Activated naive CD8-positive, alpha-beta T cell treated with anti-CD3 and anti-CD28 coated beads, Interleukin-2, amount 10 ng/mL, durations not matched to agents 7 days and 5 days (primary cell): ENCODE measurements around the gene AFAP1L1. TPM values are rescaled to one million over a fixed set of nuclear protein-coding genes. Genes with fewer than 3 reads are reported as not detected.

ENCODE experiments used
- ATAC-seq: fragments of 150-1000 bp; cut with Tn5 transposase; one replicate; pipeline ENCODE4 v1.10.0; 2021; ENCODE audit warnings: low read depth, moderate library complexity
- POLR2A ChIA-PET: fragments of 350-600 bp; sonication (Branson Sonifier 250); formaldehyde crosslinking; loops from one replicate; lab custom pipeline; 2021; ENCODE audit warnings: antibody characterized with exemption; lab: Charles Lee
- DNase-seq: peaks from one replicate; pipeline ENCODE4 v3.0.0; 2021
- H3K27ac Mint-ChIP-seq: one replicate; pipeline ENCODE4 v1.8.0; 2022; ENCODE audit warnings: mild to moderate bottlenecking, mixed read lengths
- H3K27me3 Mint-ChIP-seq: one replicate; pipeline ENCODE4 v1.8.0; 2022; ENCODE audit warnings: mild to moderate bottlenecking, moderate library complexity, mixed read lengths
- H3K36me3 Mint-ChIP-seq: one replicate; pipeline ENCODE4 v1.8.0; 2021; ENCODE audit warnings: mild to moderate bottlenecking, mixed read lengths
- H3K4me1 Mint-ChIP-seq: one replicate; pipeline ENCODE4 v1.8.0; 2021; ENCODE audit warnings: mixed read lengths
- H3K4me3 Mint-ChIP-seq: one replicate; pipeline ENCODE4 v1.8.0; 2022; ENCODE audit warnings: mild to moderate bottlenecking, moderate library complexity, mixed read lengths
- H3K9me3 Mint-ChIP-seq: one replicate; pipeline ENCODE4 v1.8.0; 2021; ENCODE audit warnings: mixed read lengths
- total RNA-seq, 2 experiments: library from RNA; stranded (reverse); gene quantifications; one replicate each; pipeline ENCODE4 v1.2.3, GENCODE V29; 2021

The AFAP1L1 gene
- total RNA-seq, 2 experiments from 2014 or later, result 0.09 to 0.17 TPM

DNA sequence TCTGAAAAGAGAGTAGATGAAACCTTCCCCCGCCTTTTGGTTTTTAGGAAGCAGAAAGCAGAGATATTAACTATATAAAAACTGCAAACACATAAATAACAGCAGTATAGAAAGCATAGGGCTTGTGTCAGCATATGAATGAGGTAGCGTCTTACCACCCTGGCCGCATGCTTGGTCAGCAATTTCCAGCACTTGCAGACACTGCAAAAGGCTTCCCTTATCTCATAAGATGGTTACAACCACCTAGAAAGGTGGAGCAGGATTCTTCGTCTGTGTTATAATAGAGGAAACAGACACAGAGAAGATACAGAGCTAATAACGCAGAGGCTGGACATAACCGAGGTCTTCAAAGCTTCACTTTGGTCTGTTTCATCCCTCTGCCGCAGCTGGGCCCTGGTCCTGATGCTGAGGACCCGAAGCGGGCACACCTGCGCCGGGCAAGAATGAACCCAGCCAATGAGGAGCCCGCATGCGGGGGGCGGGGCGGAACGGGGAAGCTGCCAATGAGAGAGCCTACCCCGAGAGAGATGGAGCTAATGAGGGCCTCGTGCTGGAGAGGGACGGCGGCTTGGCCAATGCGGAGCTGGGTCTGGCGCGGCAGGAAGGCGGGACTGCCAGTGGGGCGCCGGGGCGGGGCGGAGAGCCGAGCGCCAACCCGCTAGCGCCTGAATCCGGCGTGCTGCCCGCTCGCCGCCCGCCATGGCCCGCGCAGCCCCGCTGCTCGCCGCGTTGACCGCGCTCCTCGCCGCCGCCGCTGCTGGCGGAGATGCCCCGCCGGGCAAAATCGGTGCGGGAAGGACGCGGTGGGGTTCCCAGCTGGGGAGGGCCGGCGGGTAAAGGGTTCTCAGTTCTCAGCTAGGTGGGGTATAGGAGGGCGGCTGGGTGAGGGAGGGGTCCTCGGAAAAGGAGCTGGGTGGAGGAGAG is 86.0 kb downstream of the AFAP1L1 start, which contains the start of gene PCYOX1L:
TSS of gene PCYOX1L (plus strand) at position 677 of the 924 bp plus-strand sequence. CDS start at position 700, 23 bp downstream.
- POLR2A ChIA-PET, result interaction anchor here (0.7 to 6.9 kb wide), 4 partner anchors 10 to 193 kb away, joined by 3 to 131 read pairs (median 4); partner anchors contain the start of gene GRPEL2
- H3K4me1 Mint-ChIP-seq, result peaks cover 48% of the 10 kb centered on the region
- H3K27me3 Mint-ChIP-seq, result no peaks in the 10 kb centered on the region
- peak within 1 kb of the TSS; percentile 97 for H3K4me3 Mint-ChIP-seq
- DNase-seq, result peak; percentile 92
- peak; percentile 99 for ATAC-seq
- H3K27ac Mint-ChIP-seq, result peak within 1 kb of the TSS; percentile 90
- H3K36me3 Mint-ChIP-seq, result peaks cover 28% of the 10 kb centered on the region
- H3K9me3 Mint-ChIP-seq, result no peaks in the 10 kb centered on the region

DNA sequence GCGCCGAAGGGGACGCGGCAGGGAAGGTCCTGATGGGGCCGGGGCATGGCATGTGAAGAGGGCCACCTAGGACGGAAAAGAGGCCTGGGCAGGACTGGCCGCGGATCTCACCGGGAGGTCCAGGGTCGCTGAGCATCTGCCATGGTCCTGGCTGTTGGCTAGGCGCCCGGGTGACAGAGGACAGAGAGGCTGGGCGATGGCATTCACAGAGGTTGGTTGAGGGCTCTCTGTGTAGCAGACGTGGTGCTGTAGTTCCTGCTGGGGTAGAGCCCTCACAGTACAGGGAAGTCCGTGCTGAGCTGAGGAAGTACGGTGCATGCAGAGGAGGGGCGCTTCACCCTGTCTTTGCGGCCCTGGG is 86.6 kb downstream of the AFAP1L1 start:
- POLR2A ChIA-PET, result interaction anchor here (1.4 to 6.9 kb wide), 3 partner anchors 9 to 192 kb away, joined by 3 to 131 read pairs (median 4); partner anchors contain the start of gene GRPEL2
- peak overlapping the region; percentile 90 for H3K27ac Mint-ChIP-seq
- no peak for DNase-seq
- peak overlapping the region; percentile 97 for H3K4me3 Mint-ChIP-seq
- peaks cover 48% of the 10 kb centered on the region for H3K4me1 Mint-ChIP-seq
- peak; percentile 16 for ATAC-seq
- H3K9me3 Mint-ChIP-seq, result no peaks in the 10 kb centered on the region
- H3K36me3 Mint-ChIP-seq, result peaks cover 27% of the 10 kb centered on the region
- no peaks in the 10 kb centered on the region for H3K27me3 Mint-ChIP-seq

DNA sequence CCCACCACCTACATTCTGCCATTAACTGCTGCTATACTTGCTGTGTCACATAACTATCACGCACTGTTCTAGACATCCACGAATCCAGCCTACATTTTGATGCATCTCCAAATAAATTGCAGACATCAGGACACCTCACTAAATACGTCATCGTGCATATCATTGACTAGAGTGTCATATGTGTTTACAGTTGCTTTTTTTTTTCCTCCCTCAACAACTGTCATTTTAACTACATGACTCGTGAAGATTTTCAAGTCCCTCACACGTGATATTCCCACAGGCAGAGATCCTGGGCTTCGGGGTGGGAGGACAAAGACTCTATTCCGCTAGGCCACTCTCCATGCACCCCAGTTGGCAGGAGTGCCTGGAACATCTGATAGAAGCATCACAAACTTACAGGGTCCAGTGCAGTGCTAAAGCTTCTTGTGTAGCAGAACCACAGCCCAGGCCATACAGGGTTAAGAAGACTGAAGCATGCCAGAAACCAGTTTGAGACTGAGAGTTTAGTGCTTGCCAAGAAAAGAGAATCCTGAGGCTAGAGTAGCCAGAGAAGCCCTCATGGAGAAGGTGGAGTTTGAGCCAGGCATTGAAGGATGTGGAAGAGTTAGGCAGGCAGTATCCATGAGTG is 87.3 kb downstream of the AFAP1L1 start:
- ATAC-seq, result no peak
- H3K4me1 Mint-ChIP-seq, result peaks cover 43% of the 10 kb centered on the region
- H3K27ac Mint-ChIP-seq, result peak overlapping the region; percentile 90
- H3K27me3 Mint-ChIP-seq, result no peaks in the 10 kb centered on the region
- POLR2A ChIA-PET, result interaction anchor here (1.4 to 6.9 kb wide), 3 partner anchors 9 to 191 kb away, joined by 3 to 131 read pairs (median 4); partner anchors contain the start of gene GRPEL2
- H3K4me3 Mint-ChIP-seq, result peak overlapping the region; percentile 97
- peaks cover 22% of the 10 kb centered on the region for H3K36me3 Mint-ChIP-seq
- no peak for DNase-seq
- H3K9me3 Mint-ChIP-seq, result no peaks in the 10 kb centered on the region

DNA sequence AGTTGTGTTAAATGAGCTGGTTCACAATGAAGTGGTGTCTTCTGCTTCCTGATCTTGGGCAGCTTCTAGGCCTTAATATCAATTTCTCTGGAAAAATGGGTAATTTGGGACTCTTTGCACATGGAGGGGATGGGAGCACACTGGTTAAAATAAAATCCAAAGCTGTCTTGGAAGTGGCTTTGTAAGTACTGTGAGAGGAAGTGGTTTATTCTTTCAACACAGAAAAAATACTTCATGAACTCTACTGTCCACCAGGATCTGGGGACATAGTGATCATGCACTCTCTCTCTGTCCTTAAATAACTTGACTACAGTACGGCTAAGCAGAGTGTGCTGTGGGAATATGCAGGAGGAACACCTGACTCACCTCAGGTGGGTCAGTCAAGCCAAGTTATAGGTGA is 88.6 kb downstream of the AFAP1L1 start:
- POLR2A ChIA-PET, result interaction anchor here (1.2 to 6.9 kb wide), 2 partner anchors 14 to 191 kb away, joined by 5 to 131 read pairs; partner anchors contain the start of genes CSNK1A1 and GRPEL2
- DNase-seq, result no peak
- peak overlapping the region; percentile 68 for H3K4me3 Mint-ChIP-seq
- H3K4me1 Mint-ChIP-seq, result peaks cover 38% of the 10 kb centered on the region
- no peaks in the 10 kb centered on the region for H3K9me3 Mint-ChIP-seq
- H3K36me3 Mint-ChIP-seq, result peaks cover 19% of the 10 kb centered on the region
- ATAC-seq, result no peak
- peak overlapping the region; percentile 76 for H3K27ac Mint-ChIP-seq
- no peaks in the 10 kb centered on the region for H3K27me3 Mint-ChIP-seq

DNA sequence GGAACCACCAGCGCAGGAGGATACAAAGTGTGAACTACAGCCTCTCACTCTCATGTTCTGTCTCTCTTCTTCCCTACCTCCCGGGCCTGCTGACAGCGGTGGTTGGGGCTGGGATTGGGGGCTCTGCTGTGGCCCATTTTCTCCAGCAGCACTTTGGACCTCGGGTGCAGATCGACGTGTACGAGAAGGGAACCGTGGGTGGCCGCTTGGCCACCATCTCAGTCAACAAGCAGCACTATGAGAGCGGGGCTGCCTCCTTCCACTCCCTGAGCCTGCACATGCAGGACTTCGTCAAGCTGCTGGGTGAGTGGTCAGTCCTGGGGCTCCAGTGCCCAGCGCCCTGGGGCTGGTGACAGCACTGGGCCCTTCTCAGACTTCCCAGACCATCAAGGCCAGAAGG is 90.9 kb downstream of the AFAP1L1 start:
- peaks cover 11% of the 10 kb centered on the region for H3K36me3 Mint-ChIP-seq
- no peak overlapping the region for H3K27ac Mint-ChIP-seq
- no peak for ATAC-seq
- no peaks in the 10 kb centered on the region for H3K27me3 Mint-ChIP-seq
- DNase-seq, result no peak
- no peaks in the 10 kb centered on the region for H3K9me3 Mint-ChIP-seq
- POLR2A ChIA-PET, result interaction anchor here (0.5 kb wide), 1 partner anchor 10 kb away, joined by 6 read pairs; no protein-coding TSS in a partner anchor
- H3K4me3 Mint-ChIP-seq, result no peak overlapping the region
- H3K4me1 Mint-ChIP-seq, result peaks cover 29% of the 10 kb centered on the region

DNA sequence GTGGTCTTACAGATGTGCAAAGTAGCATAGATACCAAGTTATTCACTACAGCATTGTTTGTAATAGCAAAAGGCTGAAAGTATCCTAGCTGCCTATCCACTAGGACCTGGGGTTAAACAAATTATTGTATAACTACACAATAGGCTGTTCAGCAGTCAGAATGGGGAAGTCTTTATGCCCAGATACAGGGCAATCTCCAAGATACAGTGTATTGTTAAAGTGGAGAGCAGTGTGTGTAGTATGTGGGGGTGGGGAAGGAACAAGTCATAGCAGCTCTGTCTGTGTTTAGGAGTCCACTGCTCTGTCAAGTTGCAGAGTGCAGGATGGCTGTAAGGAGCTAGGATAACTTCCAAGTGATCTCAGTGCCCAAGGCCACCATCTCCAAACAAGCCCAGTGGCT is 91.7 kb downstream of the AFAP1L1 start:
- Mint-ChIP-seq H3K4me3 (no peak overlapping the region), H3K9me3 (no peaks in the 10 kb centered on the region), H3K36me3 (peaks cover 11% of the 10 kb centered on the region), H3K27ac (no peak overlapping the region), H3K4me1 (peaks cover 29% of the 10 kb centered on the region), H3K27me3 (no peaks in the 10 kb centered on the region)
- POLR2A ChIA-PET, result no interaction called here
- DNase-seq (no peak), ATAC-seq (no peak)

DNA sequence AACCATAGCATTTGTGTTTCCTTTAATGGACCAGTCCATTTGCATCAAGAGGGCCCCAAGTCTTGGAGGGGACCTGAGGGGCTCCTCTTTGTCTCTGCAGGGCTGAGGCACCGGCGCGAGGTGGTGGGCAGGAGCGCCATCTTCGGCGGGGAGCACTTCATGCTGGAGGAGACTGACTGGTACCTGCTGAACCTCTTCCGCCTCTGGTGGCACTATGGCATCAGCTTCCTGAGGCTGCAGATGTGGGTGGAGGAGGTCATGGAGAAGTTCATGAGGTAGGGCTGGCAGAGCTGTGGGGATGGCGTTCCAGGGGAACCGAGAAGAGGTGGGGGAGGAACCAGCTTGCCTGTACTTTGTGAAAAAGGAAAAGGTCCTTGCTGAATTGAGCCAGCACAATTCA is 92.3 kb downstream of the AFAP1L1 start:
- DNase-seq (no peak), ATAC-seq (no peak)
- Mint-ChIP-seq H3K9me3 (no peaks in the 10 kb centered on the region), H3K4me3 (no peak overlapping the region), H3K27ac (no peak overlapping the region), H3K4me1 (peaks cover 23% of the 10 kb centered on the region), H3K27me3 (no peaks in the 10 kb centered on the region), H3K36me3 (peaks cover 11% of the 10 kb centered on the region)
- POLR2A ChIA-PET, result no interaction called here

DNA sequence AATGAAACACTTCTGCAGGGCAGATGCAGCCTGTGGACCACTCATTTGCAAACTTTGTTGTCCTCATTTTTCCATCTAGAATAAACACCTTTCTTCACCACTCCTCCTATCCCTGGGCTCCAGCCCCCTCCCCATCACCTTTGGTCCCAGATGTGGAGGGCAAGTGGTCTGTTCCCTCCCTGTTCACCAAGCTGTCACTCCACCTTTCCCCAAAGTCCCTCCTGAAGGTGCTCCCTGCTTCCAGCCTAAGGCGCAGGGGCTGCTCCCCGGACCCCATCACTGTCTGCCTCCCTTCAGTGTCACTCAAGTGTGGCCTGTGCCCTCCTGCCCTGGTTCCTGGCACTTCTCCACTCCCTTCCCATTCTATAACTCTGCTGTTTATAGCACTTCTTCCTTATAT is 93.1 kb downstream of the AFAP1L1 start:
- POLR2A ChIA-PET, result no interaction called here
- no peak for ATAC-seq
- no peaks in the 10 kb centered on the region for H3K9me3 Mint-ChIP-seq

DNA sequence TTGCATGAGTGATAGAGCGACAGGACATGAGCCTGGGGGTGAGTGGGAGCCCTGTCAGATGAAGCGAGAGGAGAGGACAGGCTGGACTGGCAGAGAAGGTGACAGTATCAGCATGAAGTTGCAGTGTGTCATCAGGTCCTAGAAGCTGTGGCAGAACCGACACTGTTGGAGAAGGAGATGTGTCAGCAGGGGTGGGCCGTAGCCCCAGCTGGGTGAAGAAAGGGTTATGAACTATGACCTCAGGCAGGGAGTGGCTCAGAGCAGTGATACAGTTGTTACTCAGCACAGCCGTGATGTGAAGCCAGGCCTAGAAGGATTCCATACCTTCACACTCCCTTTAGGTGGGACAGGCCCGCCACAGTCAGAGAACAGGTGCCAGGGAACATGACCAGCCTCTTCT is 93.8 kb downstream of the AFAP1L1 start:
- POLR2A ChIA-PET, result interaction anchor here (0.5 to 1.4 kb wide), 2 partner anchors 20 to 120 kb away, joined by 3 to 6 read pairs; partner anchors contain the start of gene GRPEL2
- no peak for ATAC-seq
- no peak overlapping the region for H3K27ac Mint-ChIP-seq

More for the DNA sequence above, 93.1 kb downstream of the AFAP1L1 start:
- no peak for DNase-seq
- Mint-ChIP-seq H3K4me1 (peaks cover 18% of the 10 kb centered on the region), H3K27ac (peak overlapping the region; percentile 21), H3K4me3 (no peak overlapping the region), H3K36me3 (peaks cover 11% of the 10 kb centered on the region), H3K27me3 (no peaks in the 10 kb centered on the region)

DNA sequence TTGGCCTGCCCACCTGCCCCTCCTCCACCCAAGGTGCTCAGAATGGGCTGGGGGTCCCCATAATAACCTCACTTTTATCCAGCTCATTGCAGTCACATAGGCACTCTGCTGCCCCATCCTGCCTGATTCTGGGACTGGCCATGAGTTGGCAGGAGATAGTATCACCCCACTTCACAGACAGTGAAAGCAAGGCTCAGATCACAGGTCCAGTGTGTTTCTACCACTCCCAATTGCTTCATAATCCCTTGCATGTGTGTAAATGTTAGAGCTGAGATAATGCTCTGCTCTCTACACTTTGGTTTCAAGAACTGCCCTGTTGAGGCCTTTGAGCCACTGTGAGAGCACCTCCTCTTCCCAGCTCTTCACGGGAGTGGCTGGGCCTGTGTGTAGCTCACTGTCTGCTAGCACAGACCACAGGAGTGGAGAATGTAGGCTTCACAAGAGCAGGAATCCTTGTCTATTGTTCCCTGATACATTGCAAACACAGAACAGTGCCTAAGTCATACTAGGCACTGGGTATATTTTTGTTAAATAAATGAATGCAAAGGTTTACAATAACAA is 94.6 kb downstream of the AFAP1L1 start:
- no peaks in the 10 kb centered on the region for H3K27me3 Mint-ChIP-seq
- H3K27ac Mint-ChIP-seq, result no peak overlapping the region
- DNase-seq (no peak), ATAC-seq (no peak)
- peaks cover 7% of the 10 kb centered on the region for H3K4me1 Mint-ChIP-seq
- H3K4me3 Mint-ChIP-seq, result no peak overlapping the region
- H3K36me3 Mint-ChIP-seq, result peaks cover 8% of the 10 kb centered on the region
- POLR2A ChIA-PET, result interaction anchor here (0.9 to 1.4 kb wide), 2 partner anchors 21 to 43 kb away, joined by 3 to 6 read pairs; partner anchors contain the start of gene GRPEL2
- H3K9me3 Mint-ChIP-seq, result no peaks in the 10 kb centered on the region

More for the DNA sequence above, 93.8 kb downstream of the AFAP1L1 start:
- Mint-ChIP-seq H3K9me3 (no peaks in the 10 kb centered on the region), H3K36me3 (peaks cover 11% of the 10 kb centered on the region), H3K27me3 (no peaks in the 10 kb centered on the region), H3K4me3 (no peak overlapping the region), H3K4me1 (peaks cover 11% of the 10 kb centered on the region)
- DNase-seq, result no peak

DNA sequence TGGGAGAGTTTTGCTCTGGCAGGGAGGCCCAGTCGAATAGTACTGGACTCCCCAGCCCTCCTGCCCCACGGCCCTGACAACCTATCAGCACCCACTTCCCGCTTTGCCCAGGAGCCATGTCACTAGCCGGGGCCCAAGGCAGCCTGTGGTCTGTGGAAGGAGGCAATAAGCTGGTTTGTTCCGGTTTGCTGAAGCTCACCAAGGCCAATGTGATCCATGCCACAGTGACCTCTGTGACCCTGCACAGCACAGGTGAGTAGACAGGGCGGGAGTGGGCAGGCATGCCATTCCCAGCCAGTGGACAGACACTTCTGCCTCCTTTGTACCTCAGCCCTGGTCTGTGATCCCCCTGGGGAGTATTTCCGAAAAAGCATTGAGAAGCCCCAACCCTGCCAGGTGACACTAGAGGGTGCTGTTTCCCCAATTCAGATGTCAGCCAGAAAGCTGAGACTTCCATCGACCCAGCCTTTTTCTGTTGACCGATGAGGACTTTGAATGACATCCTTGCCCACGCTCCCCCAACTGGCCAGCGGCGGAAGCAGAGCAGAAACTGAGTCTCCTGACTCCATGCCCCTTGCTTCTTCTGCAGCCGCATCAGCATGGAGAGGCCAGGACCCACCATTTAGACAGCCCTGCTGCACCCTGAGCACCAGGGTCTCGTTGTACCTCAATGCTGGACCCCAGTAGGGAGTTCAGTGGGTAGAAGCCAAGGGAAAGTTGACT is 95.8 kb downstream of the AFAP1L1 start:
- ATAC-seq (peak; percentile 67), DNase-seq (peak; percentile 52)
- H3K4me3 Mint-ChIP-seq, result no peak overlapping the region
- POLR2A ChIA-PET, result interaction anchor here (0.6 to 2.1 kb wide), 7 partner anchors 9 to 246 kb away, joined by 3 to 7 read pairs (median 3); partner anchors contain the start of gene PCYOX1L
- H3K36me3 Mint-ChIP-seq, result peaks cover 8% of the 10 kb centered on the region
- H3K4me1 Mint-ChIP-seq, result peaks cover 9% of the 10 kb centered on the region
- H3K27ac Mint-ChIP-seq, result peak overlapping the region; percentile 10
- no peaks in the 10 kb centered on the region for H3K27me3 Mint-ChIP-seq
- H3K9me3 Mint-ChIP-seq, result no peaks in the 10 kb centered on the region

DNA sequence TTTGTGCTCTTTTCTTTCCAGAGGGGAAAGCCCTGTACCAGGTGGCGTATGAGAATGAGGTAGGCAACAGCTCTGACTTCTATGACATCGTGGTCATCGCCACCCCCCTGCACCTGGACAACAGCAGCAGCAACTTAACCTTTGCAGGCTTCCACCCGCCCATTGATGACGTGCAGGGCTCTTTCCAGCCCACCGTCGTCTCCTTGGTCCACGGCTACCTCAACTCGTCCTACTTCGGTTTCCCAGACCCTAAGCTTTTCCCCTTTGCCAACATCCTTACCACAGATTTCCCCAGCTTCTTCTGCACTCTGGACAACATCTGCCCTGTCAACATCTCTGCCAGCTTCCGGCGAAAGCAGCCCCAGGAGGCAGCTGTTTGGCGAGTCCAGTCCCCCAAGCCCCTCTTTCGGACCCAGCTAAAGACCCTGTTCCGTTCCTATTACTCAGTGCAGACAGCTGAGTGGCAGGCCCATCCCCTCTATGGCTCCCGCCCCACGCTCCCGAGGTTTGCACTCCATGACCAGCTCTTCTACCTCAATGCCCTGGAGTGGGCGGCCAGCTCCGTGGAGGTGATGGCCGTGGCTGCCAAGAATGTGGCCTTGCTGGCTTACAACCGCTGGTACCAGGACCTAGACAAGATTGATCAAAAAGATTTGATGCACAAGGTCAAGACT is 96.5 kb downstream of the AFAP1L1 start:
- Mint-ChIP-seq H3K9me3 (no peaks in the 10 kb centered on the region), H3K27me3 (no peaks in the 10 kb centered on the region), H3K4me3 (no peak overlapping the region), H3K4me1 (peaks cover 7% of the 10 kb centered on the region), H3K27ac (no peak overlapping the region), H3K36me3 (peaks cover 8% of the 10 kb centered on the region)
- ATAC-seq, result no peak
- POLR2A ChIA-PET, result interaction anchor here (0.8 to 2.1 kb wide), 3 partner anchors 10 to 50 kb away, joined by 3 to 7 read pairs (median 4); partner anchors contain the start of gene PCYOX1L
- DNase-seq, result no peak
